OCI-LY3 (cell line): ENCODE measurements around the gene TMPO.
"Not testable (repeated sequence)": the region's sequence is repeated elsewhere in the genome, so short reads cannot be mapped to it uniquely, and the experiment has no call there.

Experiments used
- H2AFZ ChIP-seq: fragments of 200-600, 300-600 bp; shearing (Covaris generic); 2 replicates; pipeline ENCODE4 v1.6.0; 2014; ENCODE audit warnings: antibody characterized with exemption, low read depth, low read length
- H3K27ac ChIP-seq: fragments of 200-600, 300-600 bp; sonication (generic); 2 replicates; pipeline ENCODE4 v1.5.1; 2014; ENCODE audit warnings: mild to moderate bottlenecking, low read length, moderate library complexity, mixed read lengths
- H3K27me3 ChIP-seq: fragments of 200-600, 300-600 bp; sonication (generic); 2 replicates; pipeline ENCODE4 v1.6.1; 2014; ENCODE audit warnings: low read depth, low read length, mixed read lengths
- H3K36me3 ChIP-seq: fragments of 200-600, 300-600 bp; sonication (generic); replicated peaks from 2 replicates; pipeline ENCODE3; 2014; ENCODE audit warnings: low read depth, low read length, mixed read lengths
- H3K4me1 ChIP-seq: fragments of 300-600, 200-600 bp; sonication (generic); 2 replicates; pipeline ENCODE4 v1.6.1; 2014; ENCODE audit warnings: low read length, mixed read lengths
- H3K4me2 ChIP-seq: fragments of 200-600, 300-600 bp; sonication (generic); 2 replicates; pipeline ENCODE4 v1.6.1; 2014; ENCODE audit warnings: low read length, mixed read lengths
- H3K4me3 ChIP-seq: fragments of 300-600, 200-600 bp; sonication (generic); 2 replicates; pipeline ENCODE4 v1.5.1; 2014; ENCODE audit warnings: antibody characterized with exemption, mild to moderate bottlenecking, low read length, moderate library complexity
- H3K79me2 ChIP-seq: fragments of 300-600, 200-600 bp; shearing (Covaris generic); 2 replicates; pipeline ENCODE4 v1.6.1; 2014; ENCODE audit warnings: mild to moderate bottlenecking, low read length, mixed read lengths
- H3K9ac ChIP-seq: fragments of 300-600, 200-600 bp; shearing (Covaris generic); 2 replicates; pipeline ENCODE4 v1.6.0; 2014; ENCODE audit warnings: mild to moderate bottlenecking, low read length, moderate library complexity
- H3K9me3 ChIP-seq: fragments of 200-600, 300-600 bp; shearing (Covaris generic); 2 replicates; pipeline ENCODE4 v1.6.1; 2014; ENCODE audit warnings: low read length, mixed read lengths; ENCODE audit not compliant: insufficient read depth
- H4K20me1 ChIP-seq: fragments of 200-600, 300-600 bp; sonication (generic); 2 replicates; pipeline ENCODE4 v1.6.1; 2016; ENCODE audit warnings: low read length, mixed read lengths; ENCODE audit not compliant: insufficient read depth
- EZH2phosphoT487 ChIP-seq: fragments of 200-600 bp; shearing (Covaris generic); IDR thresholded peaks from 2 replicates; pipeline ENCODE4 v1.6.1; 2018; ENCODE audit warnings: antibody characterized with exemption, mixed run types, low read depth
- TF ChIP-seq, protein P1 (sequence below): fragments of 200-600, 300-600 bp; sonication (generic); IDR thresholded peaks from 2 replicates; pipeline ENCODE4 v1.5.1; 2014; ENCODE audit warnings: antibody characterized with exemption, low read length, low read depth

TMPO gene

DNA sequence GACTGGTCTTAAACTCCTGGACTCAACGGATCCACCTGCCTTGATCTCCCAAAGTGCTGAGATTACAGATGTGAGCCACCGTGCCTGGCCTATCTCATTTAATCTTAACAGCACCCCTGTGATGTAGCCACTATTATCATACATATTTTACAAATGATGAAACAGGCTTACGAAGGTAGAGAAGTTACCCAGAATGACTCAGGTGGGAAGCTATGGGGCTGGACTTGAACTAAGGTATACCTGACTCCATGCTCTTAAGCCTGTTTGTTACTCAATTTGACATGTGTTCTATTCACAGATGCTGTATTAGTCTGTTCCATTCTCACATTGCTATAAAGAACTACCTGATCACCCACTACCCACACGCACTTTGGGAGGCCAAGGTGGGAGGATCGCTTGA lies 36.8 kb upstream of the TMPO start:
- Histone ChIP-seq H3K4me1 (no peaks in the 10 kb centered on the region), H3K36me3 (no peaks in the 10 kb centered on the region), H2AFZ (no peak overlapping the region), H3K27me3 (no peaks in the 10 kb centered on the region), H3K9ac (no peak overlapping the region), H3K9me3 (no peaks in the 10 kb centered on the region), H3K4me2 (no peak overlapping the region), H3K27ac (no peak overlapping the region), H4K20me1 (no peaks in the 10 kb centered on the region), H3K79me2 (no peaks in the 10 kb centered on the region), H3K4me3 (no peak overlapping the region)
- TF ChIP-seq, protein P1, sequence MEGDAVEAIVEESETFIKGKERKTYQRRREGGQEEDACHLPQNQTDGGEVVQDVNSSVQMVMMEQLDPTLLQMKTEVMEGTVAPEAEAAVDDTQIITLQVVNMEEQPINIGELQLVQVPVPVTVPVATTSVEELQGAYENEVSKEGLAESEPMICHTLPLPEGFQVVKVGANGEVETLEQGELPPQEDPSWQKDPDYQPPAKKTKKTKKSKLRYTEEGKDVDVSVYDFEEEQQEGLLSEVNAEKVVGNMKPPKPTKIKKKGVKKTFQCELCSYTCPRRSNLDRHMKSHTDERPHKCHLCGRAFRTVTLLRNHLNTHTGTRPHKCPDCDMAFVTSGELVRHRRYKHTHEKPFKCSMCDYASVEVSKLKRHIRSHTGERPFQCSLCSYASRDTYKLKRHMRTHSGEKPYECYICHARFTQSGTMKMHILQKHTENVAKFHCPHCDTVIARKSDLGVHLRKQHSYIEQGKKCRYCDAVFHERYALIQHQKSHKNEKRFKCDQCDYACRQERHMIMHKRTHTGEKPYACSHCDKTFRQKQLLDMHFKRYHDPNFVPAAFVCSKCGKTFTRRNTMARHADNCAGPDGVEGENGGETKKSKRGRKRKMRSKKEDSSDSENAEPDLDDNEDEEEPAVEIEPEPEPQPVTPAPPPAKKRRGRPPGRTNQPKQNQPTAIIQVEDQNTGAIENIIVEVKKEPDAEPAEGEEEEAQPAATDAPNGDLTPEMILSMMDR = no peak
- no peak for TF ChIP-seq EZH2phosphoT487

DNA sequence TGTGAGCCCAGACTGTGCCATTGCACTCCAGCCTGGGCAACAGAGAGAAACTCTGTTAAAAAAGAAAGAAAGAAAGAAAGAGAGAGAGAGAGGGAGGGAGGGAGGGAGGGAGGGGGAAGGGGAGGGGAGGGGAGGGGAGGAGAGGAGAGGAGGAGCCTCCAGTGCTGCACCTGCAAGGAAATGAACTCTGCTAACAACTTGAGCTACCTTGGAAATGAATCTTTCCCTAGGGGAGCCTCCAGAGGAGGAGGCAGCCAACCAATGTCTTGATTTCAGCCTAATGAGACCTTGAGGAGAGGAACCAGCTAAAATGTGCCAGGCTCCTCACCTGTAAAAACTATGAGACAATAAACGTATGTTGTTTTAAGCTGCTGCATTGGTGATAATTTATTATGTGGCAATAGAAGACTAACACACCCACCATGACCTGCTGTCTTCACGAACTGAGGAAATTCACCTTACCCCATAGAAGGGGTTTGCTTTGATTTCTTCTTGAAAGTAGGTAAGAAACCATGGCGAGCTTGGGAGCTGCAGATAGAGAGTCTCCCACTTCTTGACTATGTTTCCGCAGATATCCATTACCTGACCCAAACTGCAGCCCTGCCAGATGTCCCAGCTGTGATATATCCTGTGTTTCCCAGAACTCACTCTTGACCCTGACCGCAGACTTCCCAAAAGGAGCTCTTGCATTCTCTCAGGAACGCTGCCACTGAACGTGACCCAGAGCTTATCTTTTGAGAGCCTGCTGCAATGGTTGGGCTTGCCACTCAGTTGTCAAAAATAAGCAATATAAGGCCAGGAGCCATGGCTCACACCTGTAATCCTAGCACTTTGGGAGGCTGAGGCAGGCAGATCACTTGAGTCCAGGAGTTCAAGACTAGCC lies 31.5 kb upstream of the TMPO start:
- H3K36me3 ChIP-seq = no peaks in the 10 kb centered on the region
- H3K4me3 ChIP-seq = no peak overlapping the region
- no peak overlapping the region for H3K27ac ChIP-seq
- no peaks in the 10 kb centered on the region for H4K20me1 ChIP-seq
- no peaks in the 10 kb centered on the region for H3K4me1 ChIP-seq
- no peaks in the 10 kb centered on the region for H3K79me2 ChIP-seq
- H2AFZ ChIP-seq = no peak overlapping the region
- no peaks in the 10 kb centered on the region for H3K27me3 ChIP-seq
- H3K9me3 ChIP-seq = no peaks in the 10 kb centered on the region
- no peak overlapping the region for H3K4me2 ChIP-seq
- TF ChIP-seq, protein P1 = no peak
- no peak for TF ChIP-seq EZH2phosphoT487
- H3K9ac ChIP-seq = no peak overlapping the region

DNA sequence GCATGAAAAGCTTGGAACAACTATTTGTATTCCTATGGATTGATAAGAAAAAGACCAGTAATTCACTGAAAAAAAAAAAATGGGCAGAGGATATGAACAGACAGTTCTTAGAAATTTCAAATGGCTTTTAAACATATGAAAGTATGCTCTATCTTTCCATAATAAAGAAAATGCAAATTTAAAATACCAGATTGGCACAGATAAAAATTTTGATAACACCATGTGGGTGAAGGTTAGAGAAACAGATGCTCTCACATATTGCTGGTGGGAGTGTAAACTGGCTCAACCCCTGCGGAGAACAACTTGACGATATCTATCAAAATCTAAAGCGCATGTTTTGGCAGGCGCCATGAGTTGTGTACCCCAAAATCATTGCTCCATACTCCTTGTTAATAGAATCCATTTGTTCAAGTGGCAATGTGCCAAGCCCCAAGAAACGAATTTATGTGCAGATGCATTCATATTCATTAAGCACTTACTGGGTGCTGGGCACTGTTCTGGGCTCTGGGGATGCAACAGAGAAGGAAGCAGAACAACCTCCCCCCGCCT lies 29.5 kb upstream of the TMPO start:
- no peaks in the 10 kb centered on the region for H3K79me2 ChIP-seq
- H3K27ac ChIP-seq = no peak overlapping the region
- H3K4me1 ChIP-seq = no peaks in the 10 kb centered on the region
- H3K27me3 ChIP-seq = no peaks in the 10 kb centered on the region
- no peak overlapping the region for H3K4me2 ChIP-seq
- H3K9me3 ChIP-seq = no peaks in the 10 kb centered on the region
- TF ChIP-seq, protein P1 = no peak
- no peak for TF ChIP-seq EZH2phosphoT487
- no peak overlapping the region for H3K9ac ChIP-seq
- no peak overlapping the region for H2AFZ ChIP-seq
- no peaks in the 10 kb centered on the region for H3K36me3 ChIP-seq
- H3K4me3 ChIP-seq = no peak overlapping the region
- H4K20me1 ChIP-seq = no peaks in the 10 kb centered on the region

DNA sequence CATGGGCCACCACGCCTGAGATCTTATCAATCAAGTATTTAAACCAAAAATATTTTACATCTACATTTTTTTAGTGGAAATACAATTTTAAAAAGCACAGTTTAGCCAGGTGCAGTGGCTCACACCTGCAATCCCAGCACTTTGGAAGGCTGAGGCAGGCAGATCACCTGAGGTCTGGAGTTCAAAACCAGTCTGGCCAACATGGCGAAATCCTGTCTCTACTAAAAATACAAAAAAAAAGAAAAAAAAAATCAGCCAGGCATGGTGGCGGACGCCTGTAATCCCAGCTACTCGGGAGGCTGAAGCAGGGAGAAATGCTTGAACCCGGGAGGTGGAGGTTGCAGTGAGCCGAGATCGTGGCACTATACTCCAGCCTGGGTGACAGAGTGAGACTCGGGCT lies 27.0 kb upstream of the TMPO start:
- not testable (repeated sequence) for H3K79me2 ChIP-seq, H4K20me1 ChIP-seq, H3K27me3 ChIP-seq, H3K9me3 ChIP-seq, H3K27ac ChIP-seq, H3K4me3 ChIP-seq, H3K4me1 ChIP-seq, H2AFZ ChIP-seq, H3K9ac ChIP-seq, H3K4me2 ChIP-seq, H3K36me3 ChIP-seq
